ENCODE measurements around the gene TRIM31.
"Not testable (repeated sequence)": the region's sequence is repeated elsewhere in the genome, so short reads cannot be mapped to it uniquely, and the experiment has no call there.

Gene TRIM31

GRCh38 chr6:30142665-30143064 is 29.8 kb upstream of the TRIM31 start:
- POLR2A ChIA-PET (ENCODE audit: low non-redundant PET) = no interaction called here
- TF ChIP-seq, protein P1, sequence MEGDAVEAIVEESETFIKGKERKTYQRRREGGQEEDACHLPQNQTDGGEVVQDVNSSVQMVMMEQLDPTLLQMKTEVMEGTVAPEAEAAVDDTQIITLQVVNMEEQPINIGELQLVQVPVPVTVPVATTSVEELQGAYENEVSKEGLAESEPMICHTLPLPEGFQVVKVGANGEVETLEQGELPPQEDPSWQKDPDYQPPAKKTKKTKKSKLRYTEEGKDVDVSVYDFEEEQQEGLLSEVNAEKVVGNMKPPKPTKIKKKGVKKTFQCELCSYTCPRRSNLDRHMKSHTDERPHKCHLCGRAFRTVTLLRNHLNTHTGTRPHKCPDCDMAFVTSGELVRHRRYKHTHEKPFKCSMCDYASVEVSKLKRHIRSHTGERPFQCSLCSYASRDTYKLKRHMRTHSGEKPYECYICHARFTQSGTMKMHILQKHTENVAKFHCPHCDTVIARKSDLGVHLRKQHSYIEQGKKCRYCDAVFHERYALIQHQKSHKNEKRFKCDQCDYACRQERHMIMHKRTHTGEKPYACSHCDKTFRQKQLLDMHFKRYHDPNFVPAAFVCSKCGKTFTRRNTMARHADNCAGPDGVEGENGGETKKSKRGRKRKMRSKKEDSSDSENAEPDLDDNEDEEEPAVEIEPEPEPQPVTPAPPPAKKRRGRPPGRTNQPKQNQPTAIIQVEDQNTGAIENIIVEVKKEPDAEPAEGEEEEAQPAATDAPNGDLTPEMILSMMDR (conservative IDR thresholded peaks at IDR 0.05; ENCODE audit: low read depth) = no peak
- CTCF ChIA-PET = interaction anchor here (0.6 to 1.1 kb wide), 2 partner anchors 40 to 42 kb away, joined by 3 to 4 read pairs; no protein-coding TSS in a partner anchor
- no peak for DNase-seq (ENCODE audit: low spot score)
- no peak overlapping the region for H3K27ac ChIP-seq

- POLR2A ChIA-PET (ENCODE audit: low non-redundant PET); CTCF ChIA-PET; DNase-seq (ENCODE audit: low spot score); H3K27ac ChIP-seq: not testable (repeated sequence)
Observed at GRCh38 chr6:30140240-30140639, 27.4 kb upstream of the TRIM31 start.

DNA sequence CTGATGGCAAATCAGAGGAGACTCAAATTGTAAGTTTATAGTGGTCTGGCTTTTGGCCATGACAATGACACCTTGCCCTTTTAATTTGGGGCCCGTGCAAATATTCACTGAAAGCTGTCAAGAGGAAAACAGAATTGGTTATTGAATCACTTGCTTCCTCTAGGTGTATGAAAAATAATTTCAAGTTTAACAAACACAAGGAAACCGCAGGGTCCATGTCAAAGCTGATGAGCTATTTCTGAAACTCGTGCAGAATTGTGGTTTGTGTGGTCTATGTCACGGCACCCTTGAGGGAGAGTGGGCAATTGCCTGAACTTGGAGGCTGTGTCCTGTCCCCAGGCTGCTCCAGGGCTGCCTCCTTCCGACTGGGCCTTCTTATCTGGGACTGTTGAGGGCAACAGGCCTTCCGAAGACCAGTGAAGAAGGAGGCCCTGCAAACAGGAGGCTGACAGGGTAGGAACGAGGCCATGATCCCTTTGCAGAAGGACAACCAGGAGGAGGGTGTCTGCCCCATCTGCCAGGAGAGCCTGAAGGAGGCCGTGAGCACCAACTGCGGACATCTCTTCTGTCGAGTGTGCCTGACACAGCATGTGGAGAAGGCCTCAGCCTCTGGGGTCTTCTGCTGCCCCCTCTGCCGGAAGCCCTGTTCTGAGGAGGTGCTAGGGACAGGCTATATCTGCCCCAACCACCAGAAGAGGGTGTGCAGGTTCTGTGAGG is 23.8 kb upstream of the TRIM31 start:
- TF ChIP-seq, protein P1 (conservative IDR thresholded peaks at IDR 0.05; ENCODE audit: low read depth) = no peak
- ChIA-PET CTCF (no interaction called here), POLR2A (ENCODE audit: low non-redundant PET) (no interaction called here)
- no peak overlapping the region for H3K27ac ChIP-seq
- DNase-seq (ENCODE audit: low spot score) = no peak

GRCh38 chr6:30135757-30136156 is 22.9 kb upstream of the TRIM31 start, which contains the start of gene TRIM40:
TRIM40 (plus strand) TSS chr6:30136140; CDS start chr6:30137037, 897 bp downstream.
- no peak within 1 kb of the TSS for H3K27ac ChIP-seq
- TF ChIP-seq, protein P1 (conservative IDR thresholded peaks at IDR 0.05; ENCODE audit: low read depth) = no peak
- ChIA-PET POLR2A (ENCODE audit: low non-redundant PET) (no interaction called here), CTCF (no interaction called here)
- DNase-seq (ENCODE audit: low spot score) = no peak

DNA sequence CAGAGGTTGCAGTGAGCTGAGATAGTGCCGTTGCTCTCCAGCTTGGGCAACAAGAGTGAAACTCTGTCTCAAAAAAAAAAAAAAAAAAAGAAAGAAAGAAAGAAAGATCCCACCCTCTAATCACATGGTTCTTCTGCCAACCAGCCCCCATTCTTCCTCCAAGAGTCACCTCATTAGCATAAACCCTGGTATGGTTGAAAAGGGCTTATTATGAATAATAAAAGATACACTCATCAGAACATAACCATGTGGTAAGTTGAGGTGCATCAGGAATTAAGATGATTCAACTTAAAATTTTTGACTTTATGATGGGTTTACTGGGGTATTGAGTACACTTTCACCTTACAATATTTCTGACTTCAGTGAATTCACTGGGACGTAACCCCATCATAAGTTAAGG is 22.3 kb upstream of the TRIM31 start:
- CTCF ChIA-PET = no interaction called here
- POLR2A ChIA-PET (ENCODE audit: low non-redundant PET) = no interaction called here
- H3K27ac ChIP-seq = no peak overlapping the region
- TF ChIP-seq, protein P1 (conservative IDR thresholded peaks at IDR 0.05; ENCODE audit: low read depth) = no peak
- no peak for DNase-seq (ENCODE audit: low spot score)

DNA sequence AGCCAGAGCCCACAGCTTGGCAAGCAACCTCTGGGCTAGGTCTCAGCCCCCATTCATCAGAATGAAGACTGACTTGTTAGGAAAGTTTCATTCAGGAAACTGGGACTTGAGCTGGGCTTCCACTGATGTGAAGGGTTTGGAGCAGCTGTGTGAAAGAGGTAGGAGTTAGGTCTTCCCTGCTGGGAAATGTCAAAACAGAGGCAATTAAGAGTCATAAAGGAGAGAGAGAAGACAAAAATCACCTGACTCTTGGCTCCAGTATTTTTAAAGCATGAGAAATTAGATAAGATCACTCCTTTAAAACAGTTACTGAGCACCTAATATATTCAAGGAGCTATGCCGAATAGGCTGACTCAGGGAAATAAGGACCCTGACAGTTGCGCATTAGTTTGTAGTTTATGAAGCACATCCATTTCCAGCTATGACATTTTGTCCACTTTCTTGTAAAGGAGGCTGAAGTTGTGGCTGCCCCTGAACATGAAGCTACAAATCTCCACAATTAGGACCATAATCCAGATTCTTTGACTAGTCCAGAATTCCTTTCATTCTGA is 19.1 kb upstream of the TRIM31 start:
- H3K27ac ChIP-seq = no peak overlapping the region
- ChIA-PET CTCF (interaction anchor here (0.8 to 2.0 kb wide), 8 partner anchors 9 to 424 kb away, joined by 3 to 8 read pairs (median 4); partner anchors contain the start of gene TRIM15), POLR2A (ENCODE audit: low non-redundant PET) (no interaction called here)
- no peak for DNase-seq (ENCODE audit: low spot score)
- TF ChIP-seq, protein P1 (conservative IDR thresholded peaks at IDR 0.05; ENCODE audit: low read depth) = no peak

All from RWPE1 (cell line).